GM19452 (cell line): ENCODE data around the gene SLC38A11.

Source experiments
- ATAC-seq: cut with Tn5 transposase; IDR thresholded peaks from one replicate; pipeline ENCODE4 v1.9.1; 2021; ENCODE audit not compliant: unreplicated experiment

SLC38A11 gene

GRCh38 chr2:164917296-164917903 is 37.9 kb downstream of the SLC38A11 start:
- ATAC-seq = no peak

DNA sequence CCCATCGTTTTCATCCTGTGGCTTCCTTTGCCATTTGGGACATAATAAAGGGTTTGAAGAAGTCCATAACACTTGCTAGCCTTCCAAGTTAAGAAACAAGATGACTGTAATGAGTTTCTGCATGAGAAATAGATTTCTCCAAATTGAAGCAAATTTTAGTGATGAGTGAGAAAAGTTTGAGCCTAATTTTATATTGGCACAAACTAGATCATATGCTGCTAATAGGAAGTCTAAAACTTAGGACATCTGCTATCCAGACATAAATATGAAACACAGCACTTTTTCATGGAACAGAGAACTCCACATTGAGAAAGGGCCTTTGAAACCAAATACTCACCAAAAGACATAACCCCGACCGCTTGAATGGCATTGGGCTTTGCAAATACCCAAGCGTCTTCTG is 39.8 kb downstream of the SLC38A11 start:
- no peak for ATAC-seq

GRCh38 chr2:164913640-164914350 is 41.5 kb downstream of the SLC38A11 start:
- no peak for ATAC-seq

DNA sequence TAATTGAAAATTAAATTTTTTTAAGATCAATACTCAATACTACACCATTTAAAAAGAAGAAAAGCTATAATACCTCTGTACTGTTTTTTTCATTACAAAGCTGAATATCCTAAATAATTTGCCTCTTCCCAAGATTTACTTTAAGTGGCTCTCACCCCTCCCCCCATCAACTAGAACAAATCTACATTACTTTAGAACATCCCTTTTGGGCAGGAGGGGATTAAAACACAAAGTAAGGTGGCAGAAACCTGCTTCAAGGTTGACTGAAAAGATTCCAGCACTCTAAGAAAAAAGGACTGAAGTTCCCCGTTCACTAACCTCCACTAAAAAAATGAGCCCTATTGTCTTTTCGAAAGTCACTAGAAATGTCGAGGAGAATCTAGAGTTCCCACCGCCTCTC is 42.3 kb downstream of the SLC38A11 start:
- no peak for ATAC-seq

GRCh38 chr2:164911832-164912231 is 43.5 kb downstream of the SLC38A11 start:
- no peak for ATAC-seq

- peak; percentile 72 for ATAC-seq
Observed at GRCh38 chr2:164910101-164910899, 45.0 kb downstream of the SLC38A11 start.

DNA sequence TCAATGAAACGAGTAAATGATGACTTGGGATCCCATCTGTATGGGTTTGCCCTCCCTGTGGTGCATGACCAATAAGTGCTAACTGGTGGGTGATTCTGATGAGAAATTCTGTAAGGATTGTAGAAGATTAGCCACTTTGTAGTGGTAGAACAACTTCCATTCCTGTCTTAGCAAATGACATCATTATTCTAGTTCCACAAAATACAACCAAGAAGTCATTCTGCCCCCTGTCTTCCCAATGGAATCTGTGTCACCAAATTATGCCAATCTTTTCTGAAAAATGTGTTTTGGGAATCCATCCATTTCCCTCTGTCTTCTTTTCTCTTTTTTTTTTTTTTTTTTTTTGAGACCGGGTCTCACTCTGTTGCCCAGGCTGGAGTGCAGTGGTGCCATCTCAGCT is 48.4 kb downstream of the SLC38A11 start:
- ATAC-seq = no peak

GRCh38 chr2:164905307-164905706 is 50.0 kb downstream of the SLC38A11 start:
- ATAC-seq = no peak

- ATAC-seq = no peak
Observed at GRCh38 chr2:164903951-164904350, 51.4 kb downstream of the SLC38A11 start.

GRCh38 chr2:164903204-164903603 is 52.1 kb downstream of the SLC38A11 start:
- no peak for ATAC-seq

DNA sequence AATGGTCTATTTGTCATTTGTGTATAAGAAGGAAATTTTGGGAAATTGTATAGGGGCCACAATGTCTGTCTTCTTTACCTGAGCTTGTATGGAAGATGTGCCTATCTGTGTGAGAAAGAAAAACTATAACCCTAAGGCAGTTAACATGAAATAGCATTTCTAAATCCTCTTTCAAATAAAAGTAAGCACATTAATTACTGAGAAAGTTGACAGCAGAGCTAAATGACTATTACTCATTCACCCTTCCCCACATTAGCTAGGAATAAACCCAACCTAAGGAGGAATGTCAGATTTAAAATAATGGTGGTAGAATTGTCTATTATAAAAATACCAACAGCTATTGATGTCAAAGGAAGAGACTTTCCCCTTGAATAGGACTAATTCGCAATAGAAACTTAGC is 56.2 kb downstream of the SLC38A11 start:
- no peak for ATAC-seq

- no peak for ATAC-seq
Observed at GRCh38 chr2:164898475-164898874, 56.9 kb downstream of the SLC38A11 start.

- no peak for ATAC-seq
Observed at GRCh38 chr2:164897469-164898260, 57.7 kb downstream of the SLC38A11 start.

- peak; percentile 98 for ATAC-seq
Observed at GRCh38 chr2:164896634-164897355, 58.5 kb downstream of the SLC38A11 start.

DNA sequence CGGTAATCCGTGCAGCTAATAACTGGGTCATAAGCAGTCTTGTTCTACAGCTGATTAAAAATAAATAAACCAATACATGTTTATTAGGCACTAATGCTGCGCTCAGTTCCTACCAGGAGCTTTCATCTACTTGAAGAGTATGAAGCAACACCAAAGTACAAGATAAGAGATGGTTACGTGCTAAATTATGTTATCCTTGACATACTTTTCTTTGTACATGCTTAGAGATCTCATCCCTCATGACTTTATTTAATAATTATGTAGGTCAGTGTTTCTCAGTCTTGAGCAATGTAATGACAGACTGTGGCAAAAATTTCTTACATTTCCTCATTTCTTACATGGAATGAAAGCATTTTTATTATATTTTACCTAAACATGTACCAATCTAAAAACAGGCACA is 59.1 kb downstream of the SLC38A11 start:
- ATAC-seq = no peak

GRCh38 chr2:164891460-164891859 is 63.9 kb downstream of the SLC38A11 start:
- ATAC-seq = no peak

DNA sequence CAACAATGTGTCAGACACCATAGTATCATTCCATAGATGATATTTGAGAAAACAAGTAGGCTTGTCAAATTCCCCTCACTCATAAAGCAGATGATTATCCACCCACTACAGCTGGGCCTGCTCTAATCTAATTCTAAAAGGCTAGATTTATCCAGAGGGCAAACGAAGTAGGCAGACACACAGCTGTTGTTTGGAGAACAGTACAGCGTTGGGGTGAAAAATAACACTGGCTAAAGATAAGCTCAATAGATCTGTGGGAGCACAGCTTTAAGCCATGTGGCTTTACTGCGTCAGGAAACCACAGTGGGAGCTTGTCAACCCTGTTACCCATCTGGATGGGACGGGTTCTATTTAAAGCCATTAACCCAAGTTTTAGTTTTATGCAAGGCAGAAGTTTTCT is 64.8 kb downstream of the SLC38A11 start:
- ATAC-seq = no peak

DNA sequence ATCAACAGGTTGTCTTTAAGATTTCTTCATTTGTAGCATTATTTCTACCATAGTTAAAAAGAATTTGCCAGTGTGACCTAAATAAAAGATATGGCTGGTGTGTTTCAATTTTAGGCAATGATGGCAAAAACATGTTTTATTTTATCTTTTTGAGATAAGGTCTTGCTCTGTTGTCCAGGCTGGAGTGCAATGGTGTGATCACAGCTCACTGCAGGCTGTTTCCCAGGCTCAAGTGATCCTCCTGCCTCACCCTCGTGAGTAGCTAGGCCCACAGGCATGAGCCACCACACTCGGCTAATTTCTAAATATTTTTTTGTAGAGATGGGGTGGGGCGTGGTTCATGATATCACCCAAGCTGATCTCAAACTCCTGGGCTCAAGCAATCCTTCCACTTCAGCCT is 66.7 kb downstream of the SLC38A11 start:
- no peak for ATAC-seq

- no peak for ATAC-seq
Observed at GRCh38 chr2:164887434-164888144, 67.7 kb downstream of the SLC38A11 start.

DNA sequence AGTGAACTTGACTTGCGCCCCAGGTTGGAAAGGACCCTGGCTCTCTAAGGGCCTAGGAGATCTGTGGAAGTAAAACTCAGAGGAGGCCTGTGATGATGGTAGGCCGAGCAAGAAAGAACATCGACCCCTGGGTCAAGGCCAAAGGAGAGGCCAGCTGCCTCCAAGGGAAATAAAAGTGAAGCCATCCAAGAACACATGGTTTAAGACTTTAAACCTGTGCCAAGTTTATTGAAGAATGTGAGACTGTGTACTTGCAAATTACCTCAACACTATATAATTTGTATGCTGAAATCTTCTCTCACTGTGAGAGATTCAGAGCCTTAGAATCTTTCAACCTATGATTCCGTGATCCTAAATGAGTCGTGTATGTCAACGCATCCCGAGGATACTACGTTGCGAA is 73.0 kb downstream of the SLC38A11 start:
- no peak for ATAC-seq
